ENCODE measurements around the gene E2F7. TPM values are rescaled to one million over a fixed set of nuclear protein-coding genes. Genes with fewer than 3 reads are reported as not detected.
A peak's percentile ranks its signal among the peaks of the same experiment; 100 is the strongest.

Gene E2F7
- polyA plus RNA-seq, 3 donors, result 6.1 to 9.4 (median 7.5) TPM

GRCh38 chr12:77072833-77073495, 7.6 kb upstream of the E2F7 start:
- DNase-seq, result no peak

DNA sequence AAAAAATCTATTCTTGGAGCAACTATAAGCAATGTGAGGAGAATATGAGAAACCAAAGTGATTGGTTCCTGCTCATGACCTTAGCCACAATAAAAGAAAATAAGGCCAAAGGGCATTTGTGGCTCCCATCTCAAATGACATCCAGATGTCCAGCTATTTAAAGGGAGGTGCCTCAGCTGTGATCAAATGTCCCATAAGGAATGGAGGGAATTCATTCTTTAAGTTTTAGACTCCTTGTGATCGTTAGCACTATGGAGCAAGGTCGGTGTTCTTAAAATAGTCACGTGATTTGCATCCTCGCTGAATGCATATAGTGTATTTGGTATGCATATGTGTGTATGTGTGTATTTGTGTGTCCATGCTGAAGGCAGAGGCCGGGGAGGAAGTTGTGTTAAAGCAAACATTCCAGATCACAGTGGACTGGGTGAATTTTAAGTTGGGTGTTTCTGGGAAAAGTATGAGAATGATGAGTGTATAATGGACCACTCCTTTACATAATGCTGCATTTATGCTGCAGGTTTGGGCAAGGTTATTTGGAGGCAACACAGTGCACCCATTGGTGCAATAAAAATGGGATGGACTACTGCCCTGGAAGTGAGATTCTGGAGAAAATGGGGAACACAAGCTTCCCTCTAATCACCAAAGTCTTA, 5.6 kb upstream of the E2F7 start:
- no peak for DNase-seq

GRCh38 chr12:77070382-77070781, 5.0 kb upstream of the E2F7 start:
- no peak for DNase-seq

DNA sequence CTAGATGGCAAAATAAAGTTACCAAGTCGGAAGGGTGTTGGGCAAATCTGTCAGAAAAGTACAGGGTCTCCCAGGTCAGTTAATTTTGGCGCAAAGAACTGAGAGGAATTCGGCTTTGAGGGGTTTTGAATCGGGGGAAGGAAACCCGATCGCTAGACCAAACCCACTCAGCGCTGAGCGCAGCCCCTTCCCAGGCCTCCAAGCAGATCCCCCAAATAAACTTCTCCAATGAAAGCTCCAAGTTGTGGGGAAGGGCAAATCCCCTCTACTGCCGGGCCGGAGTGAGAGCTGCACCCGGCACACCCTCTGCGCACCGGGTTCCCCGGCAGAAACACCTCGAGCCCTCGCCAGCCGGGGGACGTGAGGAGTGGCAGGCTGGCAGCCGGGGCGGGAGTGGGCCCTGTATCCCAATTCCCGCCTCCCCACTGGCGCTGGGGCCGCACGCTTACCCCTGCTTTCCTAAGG, 441 bp downstream of the E2F7 start:
- no peak for DNase-seq

GRCh38 chr12:77062846-77063461, 2.4 kb downstream of the E2F7 start:
- no peak for DNase-seq

- no peak for DNase-seq
These were observed 3.0 kb downstream of the E2F7 start for GRCh38 chr12:77062396-77062795.

DNA sequence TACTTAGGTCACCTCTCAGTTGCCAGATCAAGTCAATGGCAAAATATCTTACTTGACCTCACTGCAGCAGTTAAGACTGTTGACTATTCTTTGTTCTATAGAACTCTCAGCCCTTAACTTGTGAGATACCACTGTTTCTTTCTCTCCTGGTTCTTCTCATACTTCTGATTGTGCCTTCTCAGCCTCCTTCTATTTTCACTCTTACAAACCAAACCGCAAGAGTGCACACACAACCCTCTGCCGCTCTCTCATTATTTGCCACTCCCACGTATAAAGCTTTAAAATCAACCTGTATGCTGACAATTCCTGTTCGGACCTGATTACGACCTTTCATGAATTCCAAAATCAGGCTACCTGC, 4.5 kb downstream of the E2F7 start:
- no peak for DNase-seq

GRCh38 chr12:77060136-77060882, 5.1 kb downstream of the E2F7 start:
- DNase-seq, result no peak

- no peak for DNase-seq
These were observed 6.6 kb downstream of the E2F7 start for GRCh38 chr12:77058740-77059139.

DNA sequence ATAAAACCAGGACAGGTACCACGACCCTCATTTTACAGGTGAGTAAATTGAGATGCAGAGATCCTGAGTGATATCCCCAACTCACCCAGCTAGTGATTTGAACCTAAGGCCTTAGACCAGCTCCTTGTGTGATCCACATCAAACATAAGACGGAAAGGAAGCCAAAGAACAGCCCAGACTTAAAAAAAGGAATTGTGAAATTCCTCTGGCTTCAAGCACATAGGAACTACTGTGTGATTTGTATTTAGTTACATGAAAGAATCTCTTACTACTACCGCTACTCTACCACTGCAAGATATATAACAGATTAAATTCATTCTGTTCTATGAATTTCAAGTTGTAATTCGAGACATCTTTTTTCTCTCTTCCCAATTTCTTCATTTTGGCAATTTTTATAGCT, 10.5 kb downstream of the E2F7 start:
- no peak for DNase-seq

- no peak for DNase-seq
These were observed 12.1 kb downstream of the E2F7 start for GRCh38 chr12:77053259-77053658.

DNA sequence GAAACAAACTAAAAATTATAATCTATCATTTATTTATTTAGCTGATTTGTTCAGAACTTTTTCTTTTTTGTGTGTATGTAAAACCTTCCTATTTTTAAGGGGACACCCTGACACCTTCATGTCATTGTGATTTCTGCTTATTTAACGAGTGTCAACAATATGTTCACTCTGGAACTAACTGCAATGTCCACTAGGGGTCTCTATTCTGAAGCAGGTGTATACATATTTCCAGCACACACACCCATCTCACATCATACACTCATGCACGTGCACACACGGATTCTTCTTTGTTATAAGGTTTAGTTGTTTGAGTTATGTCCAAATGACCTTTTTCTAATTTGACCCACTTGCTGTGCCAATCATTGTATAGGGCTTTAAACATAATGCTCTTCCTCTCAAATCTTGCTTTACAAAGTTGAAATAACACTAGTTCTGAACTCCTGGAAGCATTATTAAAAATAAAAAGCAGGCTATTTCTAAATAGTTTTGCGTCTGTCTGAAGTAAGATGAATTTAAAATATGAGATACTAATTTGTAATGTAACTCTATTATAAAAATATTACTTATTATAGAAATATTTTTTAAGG, 15.5 kb downstream of the E2F7 start:
- DNase-seq, result peak; percentile 37

- DNase-seq, result no peak
These were observed 17.8 kb downstream of the E2F7 start for GRCh38 chr12:77047341-77048109.

- DNase-seq, result no peak
These were observed 18.9 kb downstream of the E2F7 start for GRCh38 chr12:77046468-77046867.

DNA sequence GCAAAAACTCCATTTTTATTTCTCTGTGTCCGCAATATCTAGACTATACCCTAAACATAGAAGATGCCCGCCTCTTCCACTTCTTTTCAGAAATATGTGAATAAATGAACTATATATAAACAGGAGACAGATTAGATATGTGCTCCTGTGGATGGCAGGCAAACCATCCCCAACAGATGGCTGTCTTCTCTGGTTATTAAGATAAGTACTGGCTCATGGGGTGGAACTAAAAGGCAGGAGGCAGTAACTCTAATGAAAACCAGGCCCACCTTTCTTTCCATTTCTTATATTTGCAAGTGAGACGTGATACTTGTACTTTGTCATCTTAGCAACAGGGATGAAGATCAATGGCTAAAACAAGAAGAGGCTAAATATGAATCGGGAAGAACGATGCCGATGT, 20.2 kb downstream of the E2F7 start:
- no peak for DNase-seq

GRCh38 chr12:77044721-77045120, 20.6 kb downstream of the E2F7 start:
- no peak for DNase-seq

GRCh38 chr12:77042833-77043232, 22.5 kb downstream of the E2F7 start:
- DNase-seq, result no peak

- no peak for DNase-seq
These were observed 25.1 kb downstream of the E2F7 start for GRCh38 chr12:77040231-77040630.

DNA sequence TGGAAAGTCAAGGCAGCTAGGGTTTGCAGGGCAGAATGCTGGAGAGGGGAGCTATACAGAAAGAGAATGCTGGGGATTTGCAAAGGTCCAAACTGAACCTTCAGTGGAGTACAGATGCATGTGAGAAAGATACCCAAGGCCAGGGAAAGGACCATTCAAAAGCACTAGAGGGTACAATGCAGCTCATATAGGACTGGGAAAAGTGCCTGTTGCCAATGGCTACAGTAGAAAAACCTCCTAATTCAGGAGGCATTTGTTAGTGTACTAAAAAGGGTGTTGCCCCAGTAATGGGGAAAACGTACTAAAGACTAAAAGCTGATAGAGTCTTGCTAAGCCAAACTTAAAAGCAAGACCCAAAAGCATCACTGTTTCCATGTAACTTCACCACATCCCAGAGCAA, 30.1 kb downstream of the E2F7 start:
- DNase-seq, result no peak

- DNase-seq, result no peak
These were observed 31.5 kb downstream of the E2F7 start for GRCh38 chr12:77033658-77034536.

DNA sequence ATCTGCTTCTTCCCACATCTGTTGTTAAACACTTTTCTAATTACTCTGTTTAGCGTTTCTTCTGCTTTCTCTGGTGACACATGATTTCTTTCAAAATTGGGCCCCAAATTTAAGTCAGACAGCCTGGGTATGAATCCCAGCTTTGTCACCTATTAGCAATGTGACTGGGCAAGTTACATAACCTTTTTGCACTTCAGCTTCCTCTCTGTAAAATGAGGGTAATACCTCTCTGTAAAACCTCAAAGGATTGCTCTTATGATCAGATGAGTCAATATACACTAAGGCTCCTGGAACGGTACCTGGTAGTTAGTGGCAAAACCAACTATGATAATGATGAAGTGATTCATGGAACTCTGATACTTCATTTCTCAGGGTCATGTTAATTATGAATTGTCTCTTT, 33.0 kb downstream of the E2F7 start:
- no peak for DNase-seq

Measured in renal pelvis (tissue), 4 donors.